HepG2 (cell line): ENCODE measurements around the gene RPTOR. TPM values are rescaled to one million over a fixed set of nuclear protein-coding genes. Genes with fewer than 3 reads are reported as not detected.

ENCODE experiments used
- ATAC-seq: fragments of 200-7000 bp; cut with Tn5 transposase; 3 replicates; pipeline ENCODE4 v1.9.1; 2020; ENCODE audit warnings: mild to moderate bottlenecking, moderate library complexity
- BruUV-seq: library from RNA; stranded (reverse); fragments of 400-500 nt; replicated peaks from 2 replicates; lab custom pipeline; 2021; lab: Mats Ljungman, UMichigan
- CTCF ChIA-PET: fragments of 300-600 bp; formaldehyde crosslinking; extraction: SDS; loops from one replicate; lab custom pipeline; 2021; ENCODE audit warnings: low total read pairs, inconsistent platforms, low intra/inter-chr PET ratio; lab: Yijun Ruan, JAX
- POLR2A ChIA-PET: fragments of 350-600 bp; sonication (Branson Sonifier 250); formaldehyde crosslinking; loops from one replicate; lab custom pipeline; 2020; ENCODE audit warnings: antibody characterized with exemption, inconsistent platforms; lab: Yijun Ruan, JAX
- DNase-seq: peaks from one replicate; pipeline ENCODE4 v3.0.0-alpha.2; 2015; ENCODE audit warnings: low spot score
- FAIRE-seq: peaks from 3 replicates; lab custom pipeline; 2011; peaks lifted over from hg19 to GRCh38; lab: Jason Lieb, UNC
- H2AFZ ChIP-seq: one replicate; pipeline ENCODE4 v1.6.1; 2011; ENCODE audit warnings: low read length, inconsistent platforms
- H3K27ac ChIP-seq: fragments of 300-600 bp; 3 replicates; pipeline ENCODE4 v1.8.0; 2011; ENCODE audit warnings: mixed run types, mild to moderate bottlenecking, mixed read lengths, low read length, inconsistent platforms; ENCODE audit not compliant: insufficient read depth; ENCODE audit errors: extremely low read length
- H3K27me3 ChIP-seq, 2 experiments: fragments of 200-600 bp in 1 of 2; 2 replicates in 1 of 2; 3 replicates in 1 of 2; pipeline versions ENCODE4 v1.6.0 to v1.8.0; 2011; ENCODE audit warnings: low read length in 2 of 2, mild to moderate bottlenecking in 2 of 2, moderate library complexity in 2 of 2, inconsistent platforms in 1 of 2; ENCODE audit not compliant: insufficient read depth in 2 of 2, control insufficient read depth in 1 of 2
- H3K36me3 ChIP-seq, 2 experiments: fragments of 200-600 bp in 1 of 2; replicated peaks in 1 of 2; 2 replicates in 1 of 2; 3 replicates in 1 of 2; pipeline versions ENCODE4 v1.5.1 to v1.8.0; 2011; ENCODE audit warnings: low read length in 2 of 2, inconsistent platforms in 1 of 2; ENCODE audit not compliant: insufficient read depth in 2 of 2, control insufficient read depth in 1 of 2
- H3K4me1 ChIP-seq: 2 replicates; pipeline ENCODE4 v1.5.1; 2012; ENCODE audit warnings: low read length, inconsistent platforms; ENCODE audit not compliant: insufficient read depth
- H3K4me2 ChIP-seq: 2 replicates; pipeline ENCODE4 v1.6.0; 2011; ENCODE audit warnings: low read depth, low read length, inconsistent platforms
- H3K4me3 ChIP-seq, 3 experiments: fragments of 200-600 bp in 1 of 3; sonication (generic), shearing (Covaris generic) in 1 of 3; replicated peaks in 1 of 3; 2 replicates each; pipeline ENCODE4 v1.5.1; 2011 to 2016; ENCODE audit warnings: low read length in 3 of 3, inconsistent platforms in 2 of 3, low read depth in 2 of 3, mild to moderate bottlenecking in 2 of 3, control low read depth in 1 of 3, mixed read lengths in 1 of 3; ENCODE audit not compliant: insufficient read depth in 1 of 3
- H3K79me2 ChIP-seq: one replicate; pipeline ENCODE4 v1.6.1; 2011; ENCODE audit warnings: low read length, inconsistent platforms; ENCODE audit not compliant: insufficient read depth
- H3K9ac ChIP-seq: 2 replicates; pipeline ENCODE4 v1.6.0; 2011; ENCODE audit warnings: mild to moderate bottlenecking, low read depth, low read length, inconsistent platforms; ENCODE audit not compliant: insufficient read depth
- H3K9me3 ChIP-seq: 2 replicates; pipeline ENCODE4 v1.5.1; 2012; ENCODE audit warnings: mild to moderate bottlenecking, low read length
- H4K20me1 ChIP-seq: 2 replicates; pipeline ENCODE4 v1.6.0; 2011; ENCODE audit warnings: inconsistent platforms, mild to moderate bottlenecking, low read length, moderate library complexity; ENCODE audit not compliant: insufficient read depth
- CEBPB ChIP-seq: IDR thresholded peaks from 2 replicates; pipeline ENCODE4 v1.6.1; 2011; ENCODE audit warnings: low read depth, low read length, improper control_type of control experiment, borderline replicate concordance
- KLF15 ChIP-seq: sonication (generic); formaldehyde crosslinking; IDR thresholded peaks from 2 replicates; pipeline ENCODE4 v1.8.1; 2023; ENCODE audit warnings: borderline replicate concordance, mild to moderate bottlenecking, inconsistent platforms, missing genetic modification reagents, mixed read lengths
- MED1 ChIP-seq: sonication (generic); formaldehyde crosslinking; IDR thresholded peaks from 2 replicates; pipeline ENCODE4 v1.4.0; 2020; ENCODE audit warnings: missing genetic modification reagents
- ZBTB20 ChIP-seq: sonication (generic); formaldehyde crosslinking; IDR thresholded peaks from 2 replicates; pipeline ENCODE4 v1.8.1; 2023; ENCODE audit warnings: missing genetic modification reagents, low read depth, mild to moderate bottlenecking, borderline replicate concordance
- ZBTB38 ChIP-seq: sonication (generic); formaldehyde crosslinking; IDR thresholded peaks from 2 replicates; pipeline ENCODE4 v1.5.1; 2020; ENCODE audit warnings: mild to moderate bottlenecking, missing genetic modification reagents
- ZZZ3 ChIP-seq: sonication (generic); formaldehyde crosslinking; IDR thresholded peaks from 2 replicates; pipeline ENCODE4 v1.4.0; 2020; ENCODE audit warnings: missing genetic modification reagents, mild to moderate bottlenecking, borderline replicate concordance
- WGBS: methylation state at CpG from one replicate; pipeline ENCODE4 v1.1.6; 2017; ENCODE audit warnings: low lambda C conversion rate; 5-methylcytosine and 5-hydroxymethylcytosine counted together
- in situ Hi-C: cut with HindIII; loops from 2 replicates; pipeline ENCODE4 v1.10.0; 2017; ENCODE audit warnings: low pct_unique_long_range_greater_than_20kb; ENCODE audit not compliant: extremely low pct_ligation_motif_present
- intact Hi-C: fragments of 100-400 bp; cut with micrococcal nuclease; formaldehyde crosslinking; loops from one replicate; pipeline ENCODE4 v1.10.0; 2022; ENCODE audit not compliant: unreplicated experiment
- polyA plus RNA-seq, 8 experiments: library from polyadenylated mRNA; depleted of rRNA in 3 of 8; stranded (reverse) in 7 of 8; unstranded in 1 of 8; fragments of >200 nt; fragmentation: Illumina TruSeq in 4 of 8; extraction: Trizol in 4 of 8; gene quantifications; 2 replicates each; pipeline versions ENCODE4 v1.2.1 to v1.2.3, GENCODE V29; 2011 to 2016; ENCODE audit warnings: low read depth in 4 of 8, missing spikeins in 1 of 8, mixed read lengths in 1 of 8; ENCODE audit not compliant: insufficient read depth in 1 of 8
- total RNA-seq, 5 experiments: library from RNA; depleted of rRNA; stranded (reverse); fragments of >200 nt; fragmentation: Illumina TruSeq; extraction: Trizol; gene quantifications; 2 replicates each; pipeline ENCODE4 v1.2.3, GENCODE V29; 2016; ENCODE audit warnings: low read depth in 1 of 5

Gene RPTOR
- total and polyA plus RNA-seq, 2 of the 13 experiments (the other 11 are each of a cell fraction or from before 2014, with no cell fraction given) = 6.6 to 25.3 TPM

DNA sequence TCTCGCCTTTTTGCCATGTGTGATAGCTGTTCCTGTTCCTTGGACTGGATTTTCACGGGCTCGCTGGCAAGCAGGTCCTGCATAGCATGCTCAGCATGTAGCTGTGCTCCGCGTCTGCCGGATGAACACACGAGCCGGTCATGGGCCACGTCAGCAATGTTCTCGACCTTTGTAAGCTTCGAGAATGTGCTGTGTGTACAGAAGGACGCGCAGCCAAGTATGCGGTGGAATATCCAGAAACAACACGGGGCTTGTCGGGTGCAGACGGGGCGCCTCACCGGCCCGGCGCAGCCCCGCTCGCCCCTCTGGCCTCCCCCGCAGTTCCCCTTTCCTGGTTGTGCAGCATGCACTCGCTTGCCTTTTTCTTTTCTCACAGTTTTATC, 42.2 kb downstream of the RPTOR start:
- no peak for FAIRE-seq
- no peak overlapping the region for H3K9ac ChIP-seq
- ChIA-PET POLR2A (no interaction called here), CTCF (no interaction called here)
- H3K36me3 ChIP-seq = peaks cover 5 to 9% of the 10 kb centered on the region in 2 experiments; a peak in 4 of 5 replicates
- H3K9me3 ChIP-seq = no peaks in the 10 kb centered on the region
- no TSS peak for BruUV-seq
- H3K4me1 ChIP-seq = peaks cover 9% of the 10 kb centered on the region
- no peak overlapping the region for H2AFZ ChIP-seq
- TF ChIP-seq ZZZ3 (no peak), ZBTB38 (CRISPR knock-in tag) (0 out of 2 replicates have a peak, but pooled peaks have one; percentile 29), MED1 (CRISPR knock-in tag) (no peak), KLF15 (CRISPR knock-in tag) (no peak)
- peaks cover 88% of the 10 kb centered on the region for H3K79me2 ChIP-seq
- no peak overlapping the region for H3K4me3 ChIP-seq
- intact Hi-C loops = loop anchor here (10.0 kb wide), 1 partner anchor 1652 kb away; no protein-coding TSS in a partner anchor
- WGBS = 98% methylated on average over 25 of the region's 25 CpGs
- peaks cover 3% of the 10 kb centered on the region for H4K20me1 ChIP-seq
- H3K27me3 ChIP-seq = no peaks in the 10 kb centered on the region
- H3K27ac ChIP-seq = no peak overlapping the region
- DNase-seq = no peak
- ATAC-seq = no peak
- in situ Hi-C loops = no loop called here
- H3K4me2 ChIP-seq = no peak overlapping the region

DNA sequence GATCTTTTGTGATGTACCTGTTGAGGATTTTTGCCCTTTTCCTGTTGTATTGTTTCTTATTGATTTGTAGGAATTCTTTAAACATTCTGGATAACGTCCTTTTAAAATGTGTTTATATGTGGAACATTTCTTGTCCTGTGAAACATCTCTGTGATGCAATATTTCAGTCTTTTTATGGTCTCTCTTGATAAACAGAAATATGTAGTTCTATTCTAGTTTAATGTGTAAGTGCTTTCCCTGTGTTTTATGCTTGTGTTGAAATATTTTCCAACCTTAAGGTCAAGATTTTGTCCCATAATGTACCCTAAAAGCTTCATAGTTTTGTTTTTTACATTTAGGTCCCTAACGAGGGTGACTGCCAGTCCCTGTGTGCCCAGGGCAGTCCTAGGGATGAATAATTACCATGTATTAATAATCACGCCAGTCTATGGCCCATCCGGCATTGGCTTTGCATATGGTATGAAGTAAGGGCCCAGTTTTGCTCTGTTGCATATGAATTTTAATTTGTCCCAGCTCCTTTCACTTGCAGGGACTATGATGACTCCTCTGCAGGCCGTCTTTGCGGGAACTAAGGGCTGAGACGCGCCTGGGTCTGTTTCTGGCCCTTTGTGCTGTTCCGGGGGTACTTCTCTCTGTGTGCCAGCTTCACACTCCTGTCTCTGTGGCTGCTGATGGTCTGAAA, 44.2 kb downstream of the RPTOR start:
- in situ Hi-C loops = no loop called here
- intact Hi-C loops = loop anchor here (10.0 kb wide), 1 partner anchor 1654 kb away; no protein-coding TSS in a partner anchor
- Histone ChIP-seq H3K27ac (no peak overlapping the region), H3K9me3 (no peaks in the 10 kb centered on the region), H3K4me1 (peaks cover 11% of the 10 kb centered on the region), H3K27me3 (no peaks in the 10 kb centered on the region), H3K36me3 (peaks cover 0 to 2% of the 10 kb centered on the region in 2 experiments; a peak in 3 of 5 replicates), H4K20me1 (peaks cover 8% of the 10 kb centered on the region; the same call in 1 of the 2 replicates), H3K79me2 (peaks cover 91% of the 10 kb centered on the region), H3K4me2 (no peak overlapping the region)
- 96% methylated on average over 9 of the region's 9 CpGs for WGBS
- DNase-seq (no peak), FAIRE-seq (no peak)
- no TSS peak for BruUV-seq
- peak; percentile 14; the same call in 1 of the 2 replicates for TF ChIP-seq CEBPB
- TF ChIP-seq ZBTB20 (CRISPR knock-in tag) = no peak
- TF ChIP-seq, all 625 proteins: peak for 1
- CTCF ChIA-PET = no interaction called here
- ATAC-seq = no peak
- Histone ChIP-seq H3K4me3 (no peak overlapping the region), H3K9ac (no peak overlapping the region), H2AFZ (no peak overlapping the region)
- POLR2A ChIA-PET = no interaction called here
